ENCODE measurements around the gene COL6A1. TPM values are rescaled to one million over a fixed set of nuclear protein-coding genes. Genes with fewer than 3 reads are reported as not detected.
A peak's percentile ranks its signal among the peaks of the same experiment; 100 is the strongest.

COL6A1 gene
- total RNA-seq, 3 donors from 2014 or later = 45.0 to 663 (median 114) TPM

DNA sequence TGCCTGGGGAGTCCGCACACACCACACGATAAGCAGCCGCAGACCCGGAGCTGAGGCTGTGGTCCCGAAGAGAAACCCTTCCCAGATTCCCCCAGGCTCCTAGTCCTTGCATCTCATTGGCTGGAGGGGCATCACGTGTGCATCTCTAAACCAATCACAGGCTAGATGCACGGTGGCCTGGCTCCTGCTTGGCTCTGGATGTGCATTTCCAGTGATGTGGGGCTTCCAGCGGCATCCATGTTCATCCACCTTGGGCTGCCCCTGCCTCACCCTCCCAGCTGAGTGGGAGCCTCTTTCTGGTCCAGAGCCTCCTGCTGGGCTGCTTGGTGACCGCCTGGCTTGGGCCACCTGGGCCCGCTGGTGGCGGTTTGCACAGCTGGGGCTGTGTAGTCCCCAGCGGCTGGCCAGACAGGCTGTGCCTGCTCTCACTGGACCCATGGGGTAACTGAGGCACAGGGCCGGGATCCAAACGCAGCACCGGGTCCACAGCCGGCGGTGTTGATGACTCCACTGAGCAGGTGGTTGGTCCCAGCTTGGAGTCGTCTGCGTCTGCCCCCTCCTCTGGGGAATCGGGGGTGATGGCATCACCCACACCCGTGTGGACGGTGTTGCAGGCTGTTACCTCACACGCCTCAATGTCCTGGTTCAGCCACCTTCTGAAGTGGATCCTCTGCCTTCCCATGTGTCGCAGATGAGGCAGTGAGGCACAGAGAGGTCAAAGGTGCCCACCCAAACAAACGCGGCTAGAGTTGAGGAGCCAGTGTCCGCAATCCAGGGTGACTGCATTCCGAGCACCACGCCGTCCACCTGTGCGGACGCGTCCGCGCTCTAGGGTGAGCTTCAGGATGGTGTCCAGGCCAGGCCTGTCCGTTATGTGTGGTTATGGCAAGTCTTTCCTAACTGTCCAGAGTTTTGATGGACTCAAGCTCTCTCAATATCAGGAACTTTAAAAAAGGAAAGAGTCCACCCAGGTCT, 41.3 kb downstream of the COL6A1 start:
- TF ChIP-seq, protein P1, sequence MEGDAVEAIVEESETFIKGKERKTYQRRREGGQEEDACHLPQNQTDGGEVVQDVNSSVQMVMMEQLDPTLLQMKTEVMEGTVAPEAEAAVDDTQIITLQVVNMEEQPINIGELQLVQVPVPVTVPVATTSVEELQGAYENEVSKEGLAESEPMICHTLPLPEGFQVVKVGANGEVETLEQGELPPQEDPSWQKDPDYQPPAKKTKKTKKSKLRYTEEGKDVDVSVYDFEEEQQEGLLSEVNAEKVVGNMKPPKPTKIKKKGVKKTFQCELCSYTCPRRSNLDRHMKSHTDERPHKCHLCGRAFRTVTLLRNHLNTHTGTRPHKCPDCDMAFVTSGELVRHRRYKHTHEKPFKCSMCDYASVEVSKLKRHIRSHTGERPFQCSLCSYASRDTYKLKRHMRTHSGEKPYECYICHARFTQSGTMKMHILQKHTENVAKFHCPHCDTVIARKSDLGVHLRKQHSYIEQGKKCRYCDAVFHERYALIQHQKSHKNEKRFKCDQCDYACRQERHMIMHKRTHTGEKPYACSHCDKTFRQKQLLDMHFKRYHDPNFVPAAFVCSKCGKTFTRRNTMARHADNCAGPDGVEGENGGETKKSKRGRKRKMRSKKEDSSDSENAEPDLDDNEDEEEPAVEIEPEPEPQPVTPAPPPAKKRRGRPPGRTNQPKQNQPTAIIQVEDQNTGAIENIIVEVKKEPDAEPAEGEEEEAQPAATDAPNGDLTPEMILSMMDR (IDR thresholded peaks at IDR 0.05) = no peak
- H3K9me3 ChIP-seq = no peaks in the 10 kb centered on the region
- H3K4me3 ChIP-seq = no peak overlapping the region
- ATAC-seq = peak; percentile 29
- intact Hi-C loops (cut with DNase I, micrococcal nuclease) = no loop called here
- DNase-seq = no peak
- no peaks in the 10 kb centered on the region for H3K36me3 ChIP-seq (ENCODE audit: low read depth)
- no peaks in the 10 kb centered on the region for H3K4me1 ChIP-seq (ENCODE audit: low read depth)

GRCh38 chr21:46023555-46023954, 42.0 kb downstream of the COL6A1 start:
- H3K4me3 ChIP-seq = no peak overlapping the region
- no peaks in the 10 kb centered on the region for H3K4me1 ChIP-seq (ENCODE audit: low read depth)
- DNase-seq (no peak), ATAC-seq (no peak)
- no peaks in the 10 kb centered on the region for H3K9me3 ChIP-seq
- no peaks in the 10 kb centered on the region for H3K36me3 ChIP-seq (ENCODE audit: low read depth)
- intact Hi-C loops (cut with DNase I, micrococcal nuclease) = no loop called here
- TF ChIP-seq, protein P1 (IDR thresholded peaks at IDR 0.05) = no peak

DNA sequence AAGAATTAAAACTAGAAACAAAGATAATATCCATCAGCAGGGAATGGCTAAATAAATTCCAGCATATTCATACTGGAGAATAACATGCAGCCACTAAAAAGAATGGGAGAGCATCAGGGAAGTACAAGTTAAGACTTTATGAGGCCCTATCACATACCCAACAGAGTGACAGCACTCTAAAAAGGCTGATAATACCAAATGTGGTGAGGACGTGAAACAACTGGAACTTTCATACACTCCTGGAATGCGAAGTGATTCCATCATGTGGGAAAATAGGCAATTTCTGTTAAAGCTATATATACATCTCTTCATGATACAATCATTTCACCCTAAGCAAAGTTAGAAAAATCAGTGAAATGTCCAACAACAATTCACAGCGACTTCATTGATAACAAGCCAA, 42.6 kb downstream of the COL6A1 start:
- TF ChIP-seq, protein P1 (IDR thresholded peaks at IDR 0.05) = no peak
- Histone ChIP-seq H3K4me1 (ENCODE audit: low read depth) (no peaks in the 10 kb centered on the region), H3K9me3 (no peaks in the 10 kb centered on the region), H3K4me3 (no peak overlapping the region), H3K36me3 (ENCODE audit: low read depth) (no peaks in the 10 kb centered on the region)
- DNase-seq (no peak), ATAC-seq (no peak)
- intact Hi-C loops (cut with DNase I, micrococcal nuclease) = no loop called here

- Histone ChIP-seq H3K9me3 (no peaks in the 10 kb centered on the region), H3K4me3 (no peak overlapping the region), H3K4me1 (ENCODE audit: low read depth) (no peaks in the 10 kb centered on the region), H3K36me3 (ENCODE audit: low read depth) (no peaks in the 10 kb centered on the region)
- no peak for ATAC-seq
- no peak for DNase-seq
- TF ChIP-seq, protein P1 (IDR thresholded peaks at IDR 0.05) = no peak
- intact Hi-C loops (cut with DNase I, micrococcal nuclease) = no loop called here
Observed at GRCh38 chr21:46025113-46025770, 43.7 kb downstream of the COL6A1 start.

GRCh38 chr21:46027851-46028493, 46.4 kb downstream of the COL6A1 start:
- H3K9me3 ChIP-seq = no peaks in the 10 kb centered on the region
- no peak overlapping the region for H3K4me3 ChIP-seq
- intact Hi-C loops (cut with DNase I, micrococcal nuclease) = no loop called here
- TF ChIP-seq, protein P1 (IDR thresholded peaks at IDR 0.05) = no peak
- H3K36me3 ChIP-seq (ENCODE audit: low read depth) = no peaks in the 10 kb centered on the region
- ATAC-seq = peak; percentile 36
- no peak for DNase-seq
- no peaks in the 10 kb centered on the region for H3K4me1 ChIP-seq (ENCODE audit: low read depth)
